Measurements from ENCODE around the gene ARRDC2.

Gene ARRDC2

GRCh38 chr19:18013210-18014111 is 5.5 kb downstream of the ARRDC2 start:
- POLR2A ChIA-PET, result no interaction called here
- no peak for TF ChIP-seq CTCF (IDR thresholded peaks at IDR 0.05; ENCODE audit: insufficient read depth, low read length, missing control alignments)
- H3K4me3 ChIP-seq (ENCODE audit: low read depth, low read length), result no peak overlapping the region
- CTCF ChIA-PET, result interaction anchor here (1.2 to 1.3 kb wide), 2 partner anchors 17 to 48 kb away, joined by 4 read pairs; no protein-coding TSS in a partner anchor
- no peak for DNase-seq (ENCODE audit: low read depth, low spot score)

GRCh38 chr19:18014197-18014596 is 6.2 kb downstream of the ARRDC2 start:
- no peak for TF ChIP-seq CTCF (IDR thresholded peaks at IDR 0.05; ENCODE audit: insufficient read depth, low read length, missing control alignments)
- CTCF ChIA-PET, result interaction anchor here (0.9 to 1.3 kb wide), 3 partner anchors 18 to 47 kb away, joined by 3 to 4 read pairs (median 4); no protein-coding TSS in a partner anchor
- H3K4me3 ChIP-seq (ENCODE audit: low read depth, low read length), result no peak overlapping the region
- DNase-seq (ENCODE audit: low read depth, low spot score), result no peak
- POLR2A ChIA-PET, result no interaction called here

- no peak overlapping the region for H3K4me3 ChIP-seq (ENCODE audit: low read depth, low read length)
- POLR2A ChIA-PET, result no interaction called here
- no peak for DNase-seq (ENCODE audit: low read depth, low spot score)
- CTCF ChIA-PET, result interaction anchor here (1.9 kb wide), 1 partner anchor 9 kb away, joined by 8 read pairs; the partner anchor contains the start of gene ARRDC2
- TF ChIP-seq CTCF (IDR thresholded peaks at IDR 0.05; ENCODE audit: insufficient read depth, low read length, missing control alignments), result no peak
Observed at GRCh38 chr19:18016209-18016910, 8.4 kb downstream of the ARRDC2 start.

DNA sequence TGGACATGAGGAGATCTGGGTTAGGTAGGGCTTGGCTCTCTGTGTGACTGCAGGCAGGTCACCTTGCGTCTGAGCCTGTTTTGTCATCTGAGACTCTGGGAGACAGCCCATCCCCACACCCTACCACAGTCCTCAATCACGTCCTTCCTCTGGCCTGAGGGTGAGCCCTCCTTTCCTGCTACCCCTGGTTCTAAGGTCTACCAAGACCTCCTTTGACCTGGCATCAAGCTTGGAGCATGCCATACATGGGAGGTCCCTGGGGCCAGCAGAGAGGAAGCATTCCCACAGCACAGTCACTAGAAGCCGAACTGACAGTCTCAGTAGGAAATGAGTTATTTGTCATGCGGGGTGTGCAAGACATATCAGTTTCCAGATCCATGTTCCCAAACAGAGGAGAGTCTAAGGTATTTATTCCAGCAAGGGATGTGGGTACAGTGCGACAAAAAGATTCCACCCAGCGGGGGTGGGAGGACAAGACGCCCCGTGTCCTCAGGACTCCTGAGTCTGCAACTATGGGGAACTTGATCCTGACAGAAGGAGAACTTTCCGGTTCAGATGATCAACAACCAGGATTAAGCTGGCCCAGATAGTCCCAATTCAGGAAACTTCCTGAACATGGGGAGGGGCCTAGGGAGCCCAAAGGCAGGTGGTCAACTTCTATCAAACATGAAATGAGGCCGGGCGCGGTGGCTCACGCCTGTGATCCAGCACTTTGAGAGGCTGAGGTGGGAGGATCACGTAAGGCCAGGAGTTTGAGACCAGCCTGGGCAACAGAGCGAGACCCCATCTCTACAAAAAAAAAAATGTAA is 9.5 kb downstream of the ARRDC2 start:
- ChIA-PET CTCF (interaction anchor here (0.8 to 2.6 kb wide), 3 partner anchors 10 to 79 kb away, joined by 4 to 17 read pairs (median 8); partner anchors contain the start of gene ARRDC2), POLR2A (no interaction called here)
- no peak for TF ChIP-seq CTCF (IDR thresholded peaks at IDR 0.05; ENCODE audit: insufficient read depth, low read length, missing control alignments)
- no peak overlapping the region for H3K4me3 ChIP-seq (ENCODE audit: low read depth, low read length)
- DNase-seq (ENCODE audit: low read depth, low spot score), result no peak

- TF ChIP-seq CTCF (IDR thresholded peaks at IDR 0.05; ENCODE audit: insufficient read depth, low read length, missing control alignments), result no peak
- no peak overlapping the region for H3K4me3 ChIP-seq (ENCODE audit: low read depth, low read length)
- DNase-seq (ENCODE audit: low read depth, low spot score), result no peak
- POLR2A ChIA-PET, result no interaction called here
- CTCF ChIA-PET, result interaction anchor here (2.0 to 4.2 kb wide), 2 partner anchors 13 to 39 kb away, joined by 5 to 11 read pairs; partner anchors contain the start of gene ARRDC2
Observed at GRCh38 chr19:18020212-18021085, 12.5 kb downstream of the ARRDC2 start.

All from AG04449 (cell line).